Tibial nerve (tissue), 4 donors: ENCODE measurements around the gene ANKFN1.

Experiments used
- CTCF ChIP-seq, 5 experiments: fragments of 200-600 bp in 3 of 5; fragments of 450-650 bp in 2 of 5; sonication (generic) in 3 of 5; IDR thresholded peaks; one replicate each; pipeline ENCODE4 v1.5.1; 2016 to 2019; ENCODE audit warnings: antibody characterized with exemption in 5 of 5, mild to moderate bottlenecking in 3 of 5, moderate library complexity in 2 of 5
- EP300 ChIP-seq, 2 donors: sonication (generic); formaldehyde crosslinking; IDR thresholded peaks; one replicate each; pipeline ENCODE4 v1.6.1; 2017; ENCODE audit warnings: antibody characterized with exemption in 2 of 2, mild to moderate bottlenecking in 1 of 2

- TF ChIP-seq EP300 (IDR thresholded peaks at IDR 0.05), result no peak
- no peak for TF ChIP-seq CTCF (IDR thresholded peaks at IDR 0.05)
These were observed 91.1 kb downstream of the ANKFN1 start for GRCh38 chr17:56244268-56244890.
